Measurements from ENCODE around the gene MAD1L1. TPM values are rescaled to one million over a fixed set of nuclear protein-coding genes. Genes with fewer than 3 reads are reported as not detected.

Gene MAD1L1
- total RNA-seq, 2 experiments from 2014 or later = 58.3 to 65.3 TPM

- no peaks in the 10 kb centered on the region for H3K4me1 ChIP-seq (ENCODE audit: insufficient read depth, low read length, poor library complexity, severe bottlenecking)
- no peaks in the 10 kb centered on the region for H4K20me1 ChIP-seq (ENCODE audit: insufficient read depth, low read length)
- no TSS peak for BruUV-seq (replicated peaks)
- H2AFZ ChIP-seq (ENCODE audit: low read length) = no peak overlapping the region
- no peaks in the 10 kb centered on the region for H3K79me2 ChIP-seq (ENCODE audit: insufficient read depth, low read depth, low read length)
- ChIA-PET POLR2A (no interaction called here), CTCF (ENCODE audit: unreplicated experiment) (no interaction called here)
- DNase-seq (ENCODE audit: low spot score) = no peak
- TF ChIP-seq CTCF (conservative IDR thresholded peaks at IDR 0.05; ENCODE audit: low read length) (no peak), EZH2phosphoT487 (IDR thresholded peaks at IDR 0.05; ENCODE audit: borderline replicate concordance, low read depth, low read length) (no peak)
- intact Hi-C loops (cut with micrococcal nuclease; ENCODE audit: unreplicated experiment) = no loop called here
- H3K9me2 ChIP-seq (ENCODE audit: insufficient read depth, low read length) = no peaks in the 10 kb centered on the region
- peaks cover 13% of the 10 kb centered on the region for H3K36me3 ChIP-seq (ENCODE audit: insufficient read depth, low read length)
- no peak overlapping the region for H3K27ac ChIP-seq (ENCODE audit: low read depth, low read length, poor library complexity, severe bottlenecking)
- H3K4me2 ChIP-seq (ENCODE audit: low read length) = no peak overlapping the region
- no peak overlapping the region for H3K4me3 ChIP-seq (ENCODE audit: low read depth, low read length, poor library complexity, severe bottlenecking)
- no peaks in the 10 kb centered on the region for H3K9me3 ChIP-seq (ENCODE audit: low read length)
Observed at GRCh38 chr7:2278026-2278425, 45.3 kb upstream of the MAD1L1 start.

DNA sequence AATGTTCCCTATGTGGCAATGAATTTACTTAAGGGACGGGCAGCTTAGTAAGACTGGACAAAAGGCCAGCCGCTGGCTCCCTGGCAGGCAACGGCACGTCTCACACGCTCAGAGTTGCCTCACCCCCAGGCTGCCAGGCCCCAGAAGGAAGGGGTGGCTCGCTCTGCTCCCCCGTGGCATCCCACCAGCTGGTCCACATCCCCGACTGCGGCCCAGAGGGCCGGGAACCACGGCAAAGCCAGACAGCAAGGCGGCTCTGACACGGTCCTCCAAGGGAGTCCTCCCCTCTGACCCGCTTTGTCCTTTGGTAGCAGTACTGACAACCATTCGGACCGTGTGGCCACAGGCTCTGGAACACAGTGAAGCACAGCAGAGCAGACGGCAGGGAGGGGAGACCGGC lies 43.4 kb upstream of the MAD1L1 start:
- no TSS peak for BruUV-seq (replicated peaks)
- Histone ChIP-seq H3K4me2 (ENCODE audit: low read length) (no peak overlapping the region), H3K4me1 (ENCODE audit: insufficient read depth, low read length, poor library complexity, severe bottlenecking) (no peaks in the 10 kb centered on the region), H3K9me3 (ENCODE audit: low read length) (no peaks in the 10 kb centered on the region), H3K36me3 (ENCODE audit: insufficient read depth, low read length) (peaks cover 19% of the 10 kb centered on the region), H3K4me3 (ENCODE audit: low read depth, low read length, poor library complexity, severe bottlenecking) (no peak overlapping the region), H2AFZ (ENCODE audit: low read length) (no peak overlapping the region), H3K9me2 (ENCODE audit: insufficient read depth, low read length) (no peaks in the 10 kb centered on the region), H3K27ac (ENCODE audit: low read depth, low read length, poor library complexity, severe bottlenecking) (no peak overlapping the region), H4K20me1 (ENCODE audit: insufficient read depth, low read length) (no peaks in the 10 kb centered on the region), H3K79me2 (ENCODE audit: insufficient read depth, low read depth, low read length) (no peaks in the 10 kb centered on the region)
- DNase-seq (ENCODE audit: low spot score) = no peak
- ChIA-PET CTCF (ENCODE audit: unreplicated experiment) (no interaction called here), POLR2A (interaction anchor here (0.7 kb wide), 1 partner anchor 36 kb away, joined by 3 read pairs; no protein-coding TSS in a partner anchor)
- TF ChIP-seq EZH2phosphoT487 (IDR thresholded peaks at IDR 0.05; ENCODE audit: borderline replicate concordance, low read depth, low read length) = no peak
- TF ChIP-seq CTCF (conservative IDR thresholded peaks at IDR 0.05; ENCODE audit: low read length) = no peak
- intact Hi-C loops (cut with micrococcal nuclease; ENCODE audit: unreplicated experiment) = no loop called here

DNA sequence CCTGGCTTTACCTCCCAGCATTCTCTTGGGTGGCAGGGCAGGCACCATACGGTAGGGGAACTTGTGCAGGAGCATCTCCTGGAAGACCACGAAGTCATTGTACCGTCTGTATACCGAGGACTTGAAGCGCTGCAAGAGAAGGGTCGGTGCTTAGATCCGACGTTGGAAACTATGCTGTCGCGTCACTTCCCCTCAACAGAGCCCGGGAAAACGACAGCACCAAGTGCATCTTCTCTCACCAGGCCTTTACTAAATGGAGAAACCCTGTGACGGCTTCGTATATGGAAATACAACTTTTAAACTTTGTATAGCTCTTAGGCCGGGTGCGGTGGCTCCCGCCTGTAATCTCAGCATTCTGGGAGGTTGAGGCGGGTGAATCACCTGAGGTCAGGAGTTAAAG lies 42.4 kb upstream of the MAD1L1 start:
- no peak for DNase-seq (ENCODE audit: low spot score)
- Histone ChIP-seq H3K79me2 (ENCODE audit: insufficient read depth, low read depth, low read length) (no peaks in the 10 kb centered on the region), H3K4me1 (ENCODE audit: insufficient read depth, low read length, poor library complexity, severe bottlenecking) (no peaks in the 10 kb centered on the region), H3K4me3 (ENCODE audit: low read depth, low read length, poor library complexity, severe bottlenecking) (no peak overlapping the region), H3K36me3 (ENCODE audit: insufficient read depth, low read length) (peaks cover 23% of the 10 kb centered on the region), H3K27ac (ENCODE audit: low read depth, low read length, poor library complexity, severe bottlenecking) (no peak overlapping the region), H3K9me3 (ENCODE audit: low read length) (no peaks in the 10 kb centered on the region), H2AFZ (ENCODE audit: low read length) (no peak overlapping the region), H4K20me1 (ENCODE audit: insufficient read depth, low read length) (no peaks in the 10 kb centered on the region), H3K4me2 (ENCODE audit: low read length) (no peak overlapping the region), H3K9me2 (ENCODE audit: insufficient read depth, low read length) (no peaks in the 10 kb centered on the region)
- ChIA-PET CTCF (ENCODE audit: unreplicated experiment) (no interaction called here), POLR2A (no interaction called here)
- TF ChIP-seq EZH2phosphoT487 (IDR thresholded peaks at IDR 0.05; ENCODE audit: borderline replicate concordance, low read depth, low read length) = no peak
- TF ChIP-seq CTCF (conservative IDR thresholded peaks at IDR 0.05; ENCODE audit: low read length) = no peak
- intact Hi-C loops (cut with micrococcal nuclease; ENCODE audit: unreplicated experiment) = no loop called here
- BruUV-seq (replicated peaks) = no TSS peak

Measured in OCI-LY7 (cell line).